ENCODE measurements around the gene PLN.

PLN gene

GRCh38 chr6:118529756-118530155 is 18.3 kb upstream of the PLN start:
- H3K9me3 ChIP-seq (ENCODE audit: control insufficient read depth, insufficient read depth, low read length) = no peaks in the 10 kb centered on the region
- no peak overlapping the region for H3K27ac ChIP-seq (ENCODE audit: low read depth, low read length)
- no peaks in the 10 kb centered on the region for H3F3A ChIP-seq (ENCODE audit: control insufficient read depth, insufficient read depth)
- no peaks in the 10 kb centered on the region for H4K20me1 ChIP-seq (ENCODE audit: control insufficient read depth, insufficient read depth, low read depth, low read length)
- H3K79me2 ChIP-seq (ENCODE audit: control insufficient read depth, low read length) = no peaks in the 10 kb centered on the region
- H3K9me2 ChIP-seq (replicated peaks; ENCODE audit: control insufficient read depth, low read length) = no peaks in the 10 kb centered on the region
- no peaks in the 10 kb centered on the region for H3K4me1 ChIP-seq (ENCODE audit: control insufficient read depth, low read length)
- H3K27me3 ChIP-seq (ENCODE audit: control insufficient read depth, low read length) = no peaks in the 10 kb centered on the region
- H3K4me2 ChIP-seq (ENCODE audit: low read length) = no peak overlapping the region
- H3K4me3 ChIP-seq (ENCODE audit: low read length) = no peak overlapping the region
- no peaks in the 10 kb centered on the region for H3K36me3 ChIP-seq (ENCODE audit: control insufficient read depth, low read length)
- TF ChIP-seq, protein P1, sequence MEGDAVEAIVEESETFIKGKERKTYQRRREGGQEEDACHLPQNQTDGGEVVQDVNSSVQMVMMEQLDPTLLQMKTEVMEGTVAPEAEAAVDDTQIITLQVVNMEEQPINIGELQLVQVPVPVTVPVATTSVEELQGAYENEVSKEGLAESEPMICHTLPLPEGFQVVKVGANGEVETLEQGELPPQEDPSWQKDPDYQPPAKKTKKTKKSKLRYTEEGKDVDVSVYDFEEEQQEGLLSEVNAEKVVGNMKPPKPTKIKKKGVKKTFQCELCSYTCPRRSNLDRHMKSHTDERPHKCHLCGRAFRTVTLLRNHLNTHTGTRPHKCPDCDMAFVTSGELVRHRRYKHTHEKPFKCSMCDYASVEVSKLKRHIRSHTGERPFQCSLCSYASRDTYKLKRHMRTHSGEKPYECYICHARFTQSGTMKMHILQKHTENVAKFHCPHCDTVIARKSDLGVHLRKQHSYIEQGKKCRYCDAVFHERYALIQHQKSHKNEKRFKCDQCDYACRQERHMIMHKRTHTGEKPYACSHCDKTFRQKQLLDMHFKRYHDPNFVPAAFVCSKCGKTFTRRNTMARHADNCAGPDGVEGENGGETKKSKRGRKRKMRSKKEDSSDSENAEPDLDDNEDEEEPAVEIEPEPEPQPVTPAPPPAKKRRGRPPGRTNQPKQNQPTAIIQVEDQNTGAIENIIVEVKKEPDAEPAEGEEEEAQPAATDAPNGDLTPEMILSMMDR (IDR thresholded peaks at IDR 0.05; ENCODE audit: low read depth, low read length, poor library complexity, severe bottlenecking) = no peak
- TF ChIP-seq EZH2phosphoT487 (IDR thresholded peaks at IDR 0.05; ENCODE audit: borderline replicate concordance, low read length) = no peak

DNA sequence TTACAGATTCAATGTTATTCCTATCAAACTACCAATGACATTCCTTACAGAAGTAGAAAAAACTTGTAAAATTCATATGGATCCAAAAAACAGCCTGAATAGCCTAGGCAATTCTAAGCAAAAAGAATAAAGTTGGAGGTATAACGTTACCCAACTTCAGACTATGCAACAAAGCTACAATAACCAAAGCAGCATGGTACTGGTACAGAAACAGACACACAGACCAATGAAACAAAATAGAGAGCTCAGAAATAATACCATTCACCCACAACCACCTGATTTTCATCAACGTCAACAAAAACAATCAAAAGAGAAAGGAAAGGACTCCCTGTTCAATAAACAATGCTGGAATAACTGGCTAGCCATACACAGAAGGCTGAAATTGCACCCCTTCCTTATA is 17.2 kb upstream of the PLN start:
- H3K4me3 ChIP-seq (ENCODE audit: low read length) = no peak overlapping the region
- H3K9me2 ChIP-seq (replicated peaks; ENCODE audit: control insufficient read depth, low read length) = no peaks in the 10 kb centered on the region
- H3F3A ChIP-seq (ENCODE audit: control insufficient read depth, insufficient read depth) = no peaks in the 10 kb centered on the region
- H3K27ac ChIP-seq (ENCODE audit: low read depth, low read length) = no peak overlapping the region
- H4K20me1 ChIP-seq (ENCODE audit: control insufficient read depth, insufficient read depth, low read depth, low read length) = no peaks in the 10 kb centered on the region
- H3K27me3 ChIP-seq (ENCODE audit: control insufficient read depth, low read length) = no peaks in the 10 kb centered on the region
- H3K36me3 ChIP-seq (ENCODE audit: control insufficient read depth, low read length) = no peaks in the 10 kb centered on the region
- H3K9me3 ChIP-seq (ENCODE audit: control insufficient read depth, insufficient read depth, low read length) = no peaks in the 10 kb centered on the region
- H3K79me2 ChIP-seq (ENCODE audit: control insufficient read depth, low read length) = no peaks in the 10 kb centered on the region
- H3K4me2 ChIP-seq (ENCODE audit: low read length) = no peak overlapping the region
- TF ChIP-seq EZH2phosphoT487 (IDR thresholded peaks at IDR 0.05; ENCODE audit: borderline replicate concordance, low read length) = no peak
- TF ChIP-seq, protein P1 (IDR thresholded peaks at IDR 0.05; ENCODE audit: low read depth, low read length, poor library complexity, severe bottlenecking) = no peak
- no peaks in the 10 kb centered on the region for H3K4me1 ChIP-seq (ENCODE audit: control insufficient read depth, low read length)

GRCh38 chr6:118535176-118535844 is 12.8 kb upstream of the PLN start:
- no peak overlapping the region for H3K4me2 ChIP-seq (ENCODE audit: low read length)
- H3K27ac ChIP-seq (ENCODE audit: low read depth, low read length) = no peak overlapping the region
- no peaks in the 10 kb centered on the region for H3K4me1 ChIP-seq (ENCODE audit: control insufficient read depth, low read length)
- no peaks in the 10 kb centered on the region for H3K27me3 ChIP-seq (ENCODE audit: control insufficient read depth, low read length)
- no peaks in the 10 kb centered on the region for H3K79me2 ChIP-seq (ENCODE audit: control insufficient read depth, low read length)
- H3F3A ChIP-seq (ENCODE audit: control insufficient read depth, insufficient read depth) = no peaks in the 10 kb centered on the region
- TF ChIP-seq, protein P1 (IDR thresholded peaks at IDR 0.05; ENCODE audit: low read depth, low read length, poor library complexity, severe bottlenecking) = no peak
- H4K20me1 ChIP-seq (ENCODE audit: control insufficient read depth, insufficient read depth, low read depth, low read length) = no peaks in the 10 kb centered on the region
- H3K9me2 ChIP-seq (replicated peaks; ENCODE audit: control insufficient read depth, low read length) = no peaks in the 10 kb centered on the region
- H3K9me3 ChIP-seq (ENCODE audit: control insufficient read depth, insufficient read depth, low read length) = no peaks in the 10 kb centered on the region
- H3K36me3 ChIP-seq (ENCODE audit: control insufficient read depth, low read length) = no peaks in the 10 kb centered on the region
- H3K4me3 ChIP-seq (ENCODE audit: low read length) = no peak overlapping the region

Measured in DOHH2 (cell line).